A549 (cell line): Measurements from ENCODE around the gene SUPT3H. TPM values are rescaled to one million over a fixed set of nuclear protein-coding genes. Genes with fewer than 3 reads are reported as not detected.

ENCODE experiments used
- ATAC-seq, 2 experiments: fragments of 200-7000 bp in 1 of 2; fragments of >200 bp in 1 of 2; cut with Nextera tagmentation in 1 of 2; cut with Tn5 transposase in 1 of 2; 3 replicates each; pipeline versions ENCODE4 v1.8.0 to v1.9.1; 2018 to 2020; ENCODE audit warnings: mild to moderate bottlenecking in 1 of 2, moderate library complexity in 1 of 2
- CTCF ChIA-PET: fragments of 300-600 bp; sonication (Branson Sonifier 250); formaldehyde crosslinking; extraction: SDS; loops from one replicate; lab custom pipeline; 2021; ENCODE audit warnings: antibody characterized with exemption, inconsistent platforms; lab: Yijun Ruan, JAX
- POLR2A ChIA-PET: fragments of 350-600 bp; formaldehyde crosslinking; extraction: SDS; loops from one replicate; lab custom pipeline; 2021; ENCODE audit warnings: antibody characterized with exemption, inconsistent platforms; lab: Yijun Ruan, JAX
- DNase-seq, 2 experiments: peaks; one replicate each; pipeline versions ENCODE4 v3.0.0 to v3.0.0-alpha.2; 2011 to 2016; ENCODE audit warnings: low read depth in 1 of 2, low spot score in 1 of 2
- FAIRE-seq: peaks from 2 replicates; lab custom pipeline; 2011; peaks lifted over from hg19 to GRCh38; lab: Jason Lieb, UNC
- H3K27ac ChIP-seq, 2 experiments: fragments of >200 bp; sonication (Bioruptor Twin); formaldehyde crosslinking; 3 replicates each; pipeline ENCODE4 v1.5.1; 2016 to 2017
- H3K4me1 ChIP-seq: fragments of >200 bp; sonication (Bioruptor Twin); formaldehyde crosslinking; 3 replicates; pipeline ENCODE4 v1.6.1; 2016
- H3K4me2 ChIP-seq: fragments of >200 bp; sonication (Bioruptor Twin); formaldehyde crosslinking; 3 replicates; pipeline ENCODE4 v1.6.1; 2016
- H3K4me3 ChIP-seq: fragments of >200 bp; sonication (Bioruptor Twin); formaldehyde crosslinking; 3 replicates; pipeline ENCODE4 v1.5.1; 2016
- H3K9me3 ChIP-seq: fragments of >200 bp; sonication (Bioruptor Twin); formaldehyde crosslinking; 3 replicates; pipeline ENCODE4 v1.6.1; 2016
- CEBPB ChIP-seq, 2 experiments: fragments of >200 bp in 1 of 2; sonication (Bioruptor Twin) in 1 of 2; formaldehyde crosslinking in 1 of 2; IDR thresholded peaks; 2 replicates each; pipeline ENCODE4 v1.6.1; 2012 to 2016
- CHD2 ChIP-seq: fragments of 150-350 bp; IDR thresholded peaks from 2 replicates; pipeline ENCODE4 v1.6.1; 2014; ENCODE audit warnings: low read length; ENCODE audit not compliant: partially characterized antibody
- EHF ChIP-seq: fragments of 250-450 bp; sonication (Bioruptor Pico); IDR thresholded peaks from 2 replicates; pipeline ENCODE4 v1.5.0; 2020; ENCODE audit warnings: mild to moderate bottlenecking
- EHMT2 ChIP-seq: fragments of 200-600 bp; sonication (generic); IDR thresholded peaks from 2 replicates; pipeline ENCODE4 v1.6.1; 2016; ENCODE audit warnings: antibody characterized with exemption, low read depth, mild to moderate bottlenecking, moderate library complexity
- FOSB ChIP-seq: fragments of 250-450 bp; sonication (Bioruptor Pico); IDR thresholded peaks from 2 replicates; pipeline ENCODE4 v1.5.0; 2020; ENCODE audit warnings: mild to moderate bottlenecking, moderate library complexity
- FOSL2 ChIP-seq, 2 experiments: fragments of 450-650 bp in 1 of 2; fragments of >200 bp in 1 of 2; sonication (Bioruptor Twin) in 1 of 2; formaldehyde crosslinking; IDR thresholded peaks; 2 replicates each; pipeline versions ENCODE4 v1.5.0 to v1.6.1; 2016 to 2020; ENCODE audit warnings: mild to moderate bottlenecking in 1 of 2, moderate library complexity in 1 of 2
- GATA3 ChIP-seq: IDR thresholded peaks from 2 replicates; pipeline ENCODE4 v1.6.1; 2012; ENCODE audit warnings: borderline replicate concordance
- HDAC2 ChIP-seq: fragments of 200-600 bp; sonication (generic); IDR thresholded peaks from 2 replicates; pipeline ENCODE4 v1.6.1; 2016
- HEYL ChIP-seq: fragments of 250-450 bp; sonication (Bioruptor Pico); IDR thresholded peaks from 2 replicates; pipeline ENCODE4 v1.8.0; 2021; ENCODE audit warnings: mild to moderate bottlenecking, moderate library complexity
- HOXB5 ChIP-seq: fragments of 250-450 bp; sonication (Bioruptor Pico); IDR thresholded peaks from 2 replicates; pipeline ENCODE4 v1.5.0; 2020; ENCODE audit warnings: mild to moderate bottlenecking, moderate library complexity
- KDM1A ChIP-seq: fragments of 200-600 bp; sonication (generic); IDR thresholded peaks from 2 replicates; pipeline ENCODE4 v1.6.1; 2016; ENCODE audit warnings: low read depth, mild to moderate bottlenecking
- KDM5A ChIP-seq: fragments of 200-600 bp; sonication (generic); IDR thresholded peaks from 2 replicates; pipeline ENCODE4 v1.6.1; 2016; ENCODE audit warnings: antibody characterized with exemption, mild to moderate bottlenecking
- MAFK ChIP-seq: fragments of 450-650 bp; IDR thresholded peaks from 2 replicates; pipeline ENCODE4 v1.6.1; 2014; ENCODE audit not compliant: partially characterized antibody
- MAZ ChIP-seq: fragments of 150-350 bp; IDR thresholded peaks from 2 replicates; pipeline ENCODE4 v1.6.1; 2014; ENCODE audit warnings: antibody characterized with exemption, low read depth, low read length, borderline replicate concordance
- NPAS2 ChIP-seq: fragments of 250-450 bp; sonication (Bioruptor Pico); IDR thresholded peaks from 2 replicates; pipeline ENCODE4 v1.8.0; 2022; ENCODE audit warnings: mild to moderate bottlenecking, moderate library complexity, borderline replicate concordance
- POLR2A ChIP-seq: IDR thresholded peaks from 2 replicates; pipeline ENCODE4 v1.6.1; 2012; ENCODE audit warnings: mild to moderate bottlenecking, low read length
- POLR2AphosphoS2 ChIP-seq: conservative IDR thresholded peaks from 2 replicates; pipeline ENCODE4 v1.6.1; 2012; ENCODE audit warnings: low read length, improper control_type of control experiment, inconsistent platforms
- RFX5 ChIP-seq: fragments of 450-650 bp; IDR thresholded peaks from 2 replicates; pipeline ENCODE4 v1.7.1; 2014; ENCODE audit warnings: antibody characterized with exemption, mild to moderate bottlenecking, moderate library complexity
- SMC3 ChIP-seq: fragments of >200 bp; sonication (Bioruptor Twin); formaldehyde crosslinking; IDR thresholded peaks from 3 replicates; pipeline ENCODE4 v1.6.1; 2018; ENCODE audit warnings: inconsistent platforms
- SREBF2 ChIP-seq: fragments of 450-650 bp; IDR thresholded peaks from 2 replicates; pipeline ENCODE4 v1.6.1; 2014; ENCODE audit warnings: mild to moderate bottlenecking, moderate library complexity
- ZSCAN20 ChIP-seq: fragments of 250-450 bp; sonication (Bioruptor Pico); IDR thresholded peaks from 2 replicates; pipeline ENCODE4 v1.8.0; 2022; ENCODE audit warnings: mild to moderate bottlenecking, moderate library complexity
- WGBS: methylation state at CpG from one replicate; pipeline ENCODE4 v1.1.6; 2017; ENCODE audit errors: missing lambda C conversion rate; 5-methylcytosine and 5-hydroxymethylcytosine counted together
- polyA plus RNA-seq, 4 experiments: library from polyadenylated mRNA; depleted of rRNA in 3 of 4; stranded (reverse); fragments of >200 nt; fragmentation: RNase III in 1 of 4; extraction: RNeasy Plus Mini Kit Qiagen cat#74134 plus additional on column Dnase treatment in 1 of 4; gene quantifications; 2 replicates in 3 of 4; 3 replicates in 1 of 4; pipeline ENCODE4 v1.2.3, GENCODE V29; 2011 to 2017
- TF ChIP-seq, protein P1 (sequence below): fragments of 250-450 bp; sonication (Bioruptor Pico); IDR thresholded peaks from 2 replicates; pipeline ENCODE4 v1.5.0; 2020; ENCODE audit warnings: low read depth, mild to moderate bottlenecking, moderate library complexity
- TF ChIP-seq, protein P2 (sequence below): fragments of 200-600 bp; sonication (generic); IDR thresholded peaks from 2 replicates; pipeline ENCODE4 v1.6.1; 2016; ENCODE audit warnings: antibody characterized with exemption, mild to moderate bottlenecking, moderate library complexity

SUPT3H gene
- polyA plus RNA-seq, 2 of the 4 experiments (the other 2 are of a cell fraction): 4.3 to 6.2 TPM

DNA sequence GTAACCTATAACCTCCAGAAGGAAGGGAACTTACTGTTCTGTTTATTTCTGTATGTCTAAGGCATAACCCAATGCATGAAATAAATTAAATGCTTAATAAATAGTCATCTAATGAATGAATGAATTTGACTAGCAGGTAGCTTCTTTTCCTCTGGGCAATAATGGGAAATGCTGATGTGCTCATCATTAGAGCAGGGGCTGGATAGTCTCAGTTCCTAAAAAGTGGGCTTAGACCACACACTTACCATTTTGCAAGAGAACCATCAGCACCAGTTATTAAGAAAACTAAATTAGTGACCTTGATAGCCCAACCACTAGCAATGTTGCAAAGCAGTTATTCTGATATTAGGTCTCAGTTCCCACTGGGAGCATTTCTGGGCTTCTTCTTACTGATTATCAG lies 540.5 kb downstream of the SUPT3H start:
- Histone ChIP-seq H3K4me3 (no peak overlapping the region), H3K4me1 (no peaks in the 10 kb centered on the region), H3K27ac (no peak overlapping the region), H3K9me3 (no peaks in the 10 kb centered on the region), H3K4me2 (no peak overlapping the region)
- FAIRE-seq (no peak), DNase-seq (no peak), ATAC-seq (no peak)
- TF ChIP-seq HOXB5 (CRISPR knock-in tag) (no peak), MAZ (no peak), FOSL2 (IDR thresholded peaks at IDR 0.05) (no peak), FOSL2 (CRISPR knock-in tag; IDR thresholded peaks at IDR 0.05) (no peak), SREBF2 (no peak), CHD2 (no peak), HDAC2 (no peak), HEYL (CRISPR knock-in tag) (no peak), RFX5 (no peak), CEBPB (IDR thresholded peaks at IDR 0.05) (no peak), NPAS2 (no peak), FOSB (CRISPR knock-in tag) (no peak), GATA3 (no peak)
- TF ChIP-seq, protein P1, sequence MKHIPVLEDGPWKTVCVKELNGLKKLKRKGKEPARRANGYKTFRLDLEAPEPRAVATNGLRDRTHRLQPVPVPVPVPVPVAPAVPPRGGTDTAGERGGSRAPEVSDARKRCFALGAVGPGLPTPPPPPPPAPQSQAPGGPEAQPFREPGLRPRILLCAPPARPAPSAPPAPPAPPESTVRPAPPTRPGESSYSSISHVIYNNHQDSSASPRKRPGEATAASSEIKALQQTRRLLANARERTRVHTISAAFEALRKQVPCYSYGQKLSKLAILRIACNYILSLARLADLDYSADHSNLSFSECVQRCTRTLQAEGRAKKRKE (CRISPR knock-in tag): no peak
- CTCF ChIA-PET: no interaction called here
- POLR2A ChIA-PET: no interaction called here

DNA sequence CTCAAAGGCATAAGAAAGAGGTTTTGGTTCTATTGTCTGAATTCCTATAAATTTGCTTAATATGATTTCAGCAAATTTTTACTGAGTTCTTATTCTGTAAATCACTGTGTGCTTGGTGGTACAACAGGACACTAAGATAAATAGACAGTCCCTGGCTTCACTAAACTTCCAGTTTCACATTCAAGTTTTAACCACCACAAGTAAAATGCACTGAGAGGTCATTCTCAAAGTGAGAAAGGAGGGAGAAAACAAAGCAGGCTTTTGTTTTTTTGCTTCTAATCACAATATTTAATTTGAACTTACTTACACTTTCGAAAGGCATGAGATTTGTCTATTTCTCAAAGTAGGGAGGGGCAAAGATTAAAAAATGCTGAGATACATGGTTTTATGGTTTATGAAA lies 544.5 kb downstream of the SUPT3H start:
- TF ChIP-seq, protein P2, sequence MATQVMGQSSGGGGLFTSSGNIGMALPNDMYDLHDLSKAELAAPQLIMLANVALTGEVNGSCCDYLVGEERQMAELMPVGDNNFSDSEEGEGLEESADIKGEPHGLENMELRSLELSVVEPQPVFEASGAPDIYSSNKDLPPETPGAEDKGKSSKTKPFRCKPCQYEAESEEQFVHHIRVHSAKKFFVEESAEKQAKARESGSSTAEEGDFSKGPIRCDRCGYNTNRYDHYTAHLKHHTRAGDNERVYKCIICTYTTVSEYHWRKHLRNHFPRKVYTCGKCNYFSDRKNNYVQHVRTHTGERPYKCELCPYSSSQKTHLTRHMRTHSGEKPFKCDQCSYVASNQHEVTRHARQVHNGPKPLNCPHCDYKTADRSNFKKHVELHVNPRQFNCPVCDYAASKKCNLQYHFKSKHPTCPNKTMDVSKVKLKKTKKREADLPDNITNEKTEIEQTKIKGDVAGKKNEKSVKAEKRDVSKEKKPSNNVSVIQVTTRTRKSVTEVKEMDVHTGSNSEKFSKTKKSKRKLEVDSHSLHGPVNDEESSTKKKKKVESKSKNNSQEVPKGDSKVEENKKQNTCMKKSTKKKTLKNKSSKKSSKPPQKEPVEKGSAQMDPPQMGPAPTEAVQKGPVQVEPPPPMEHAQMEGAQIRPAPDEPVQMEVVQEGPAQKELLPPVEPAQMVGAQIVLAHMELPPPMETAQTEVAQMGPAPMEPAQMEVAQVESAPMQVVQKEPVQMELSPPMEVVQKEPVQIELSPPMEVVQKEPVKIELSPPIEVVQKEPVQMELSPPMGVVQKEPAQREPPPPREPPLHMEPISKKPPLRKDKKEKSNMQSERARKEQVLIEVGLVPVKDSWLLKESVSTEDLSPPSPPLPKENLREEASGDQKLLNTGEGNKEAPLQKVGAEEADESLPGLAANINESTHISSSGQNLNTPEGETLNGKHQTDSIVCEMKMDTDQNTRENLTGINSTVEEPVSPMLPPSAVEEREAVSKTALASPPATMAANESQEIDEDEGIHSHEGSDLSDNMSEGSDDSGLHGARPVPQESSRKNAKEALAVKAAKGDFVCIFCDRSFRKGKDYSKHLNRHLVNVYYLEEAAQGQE: no peak
- TF ChIP-seq KDM5A: no peak
- TF ChIP-seq EHMT2: no peak
- no peak for TF ChIP-seq POLR2A
- TF ChIP-seq SMC3: no peak
- TF ChIP-seq HEYL (CRISPR knock-in tag): no peak
- no peak for TF ChIP-seq NPAS2
- no peak for TF ChIP-seq ZSCAN20
- TF ChIP-seq CEBPB (IDR thresholded peaks at IDR 0.05): no peak
- no peak for TF ChIP-seq POLR2AphosphoS2
- TF ChIP-seq MAFK: no peak
- no peak for TF ChIP-seq EHF (CRISPR knock-in tag)
- TF ChIP-seq FOSL2 (IDR thresholded peaks at IDR 0.05): no peak
- TF ChIP-seq FOSL2 (CRISPR knock-in tag; IDR thresholded peaks at IDR 0.05): no peak
- no peak for TF ChIP-seq KDM1A
- TF ChIP-seq, all 56 proteins: peak for 0
- Histone ChIP-seq H3K9me3 (no peaks in the 10 kb centered on the region), H3K4me1 (no peaks in the 10 kb centered on the region), H3K4me3 (no peak overlapping the region), H3K27ac (no peak overlapping the region), H3K4me2 (no peak overlapping the region)
- DNase-seq (no peak), FAIRE-seq (no peak), ATAC-seq (no peak)
- ChIA-PET CTCF (interaction anchor here (0.8 kb wide), 1 partner anchor 13 kb away, joined by 3 read pairs; no protein-coding TSS in a partner anchor), POLR2A (no interaction called here)
- 80% methylated on average over 1 of the region's 1 CpG for WGBS
